Vagina (tissue), 2 donors: ENCODE results near the gene APOBEC3F.
"Not testable (repeated sequence)": the region's sequence is repeated elsewhere in the genome, so short reads cannot be mapped to it uniquely, and the experiment has no call there.

Experiments
- POLR2A ChIP-seq, 2 donors: fragments of 450-650 bp; IDR thresholded peaks; one replicate each; pipeline ENCODE4 v1.6.1; 2017; ENCODE audit warnings: antibody characterized with exemption in 2 of 2, mild to moderate bottlenecking in 2 of 2, moderate library complexity in 2 of 2
- POLR2AphosphoS5 ChIP-seq, 2 donors: sonication (generic); formaldehyde crosslinking; IDR thresholded peaks; one replicate each; pipeline ENCODE4 v1.9.0; 2017; ENCODE audit warnings: antibody characterized with exemption in 2 of 2, mild to moderate bottlenecking in 2 of 2, low read depth in 1 of 2; ENCODE audit not compliant: insufficient read depth in 1 of 2

DNA sequence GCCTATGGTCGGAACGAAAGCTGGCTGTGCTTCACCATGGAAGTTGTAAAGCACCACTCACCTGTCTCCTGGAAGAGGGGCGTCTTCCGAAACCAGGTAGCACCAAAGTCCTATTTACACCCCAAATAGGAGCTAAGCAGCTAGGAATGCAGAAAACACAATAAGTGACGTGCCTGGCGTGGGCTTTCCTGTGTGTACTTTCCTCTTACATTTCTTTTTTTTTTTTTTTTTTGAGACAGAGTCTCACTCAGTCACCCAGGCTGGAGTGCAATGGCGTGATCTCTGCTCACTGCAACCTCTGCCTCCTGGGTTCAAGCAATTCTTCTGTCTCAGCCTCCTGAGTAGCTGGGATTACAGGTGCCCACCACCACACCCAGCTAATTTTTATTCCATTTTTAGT is 8.8 kb downstream of the APOBEC3F start:
- not testable (repeated sequence) for TF ChIP-seq POLR2AphosphoS5 (IDR thresholded peaks at IDR 0.05; ENCODE audit: insufficient read depth in 1 of 2, low read depth in 1 of 2); POLR2A (IDR thresholded peaks at IDR 0.05)
